Measurements from ENCODE around the gene ARHGAP4. TPM values are rescaled to one million over a fixed set of nuclear protein-coding genes. Genes with fewer than 3 reads are reported as not detected.

Gene ARHGAP4
- polyA plus RNA-seq, 3 donors: 51.5 to 508 (median 64.4) TPM

DNA sequence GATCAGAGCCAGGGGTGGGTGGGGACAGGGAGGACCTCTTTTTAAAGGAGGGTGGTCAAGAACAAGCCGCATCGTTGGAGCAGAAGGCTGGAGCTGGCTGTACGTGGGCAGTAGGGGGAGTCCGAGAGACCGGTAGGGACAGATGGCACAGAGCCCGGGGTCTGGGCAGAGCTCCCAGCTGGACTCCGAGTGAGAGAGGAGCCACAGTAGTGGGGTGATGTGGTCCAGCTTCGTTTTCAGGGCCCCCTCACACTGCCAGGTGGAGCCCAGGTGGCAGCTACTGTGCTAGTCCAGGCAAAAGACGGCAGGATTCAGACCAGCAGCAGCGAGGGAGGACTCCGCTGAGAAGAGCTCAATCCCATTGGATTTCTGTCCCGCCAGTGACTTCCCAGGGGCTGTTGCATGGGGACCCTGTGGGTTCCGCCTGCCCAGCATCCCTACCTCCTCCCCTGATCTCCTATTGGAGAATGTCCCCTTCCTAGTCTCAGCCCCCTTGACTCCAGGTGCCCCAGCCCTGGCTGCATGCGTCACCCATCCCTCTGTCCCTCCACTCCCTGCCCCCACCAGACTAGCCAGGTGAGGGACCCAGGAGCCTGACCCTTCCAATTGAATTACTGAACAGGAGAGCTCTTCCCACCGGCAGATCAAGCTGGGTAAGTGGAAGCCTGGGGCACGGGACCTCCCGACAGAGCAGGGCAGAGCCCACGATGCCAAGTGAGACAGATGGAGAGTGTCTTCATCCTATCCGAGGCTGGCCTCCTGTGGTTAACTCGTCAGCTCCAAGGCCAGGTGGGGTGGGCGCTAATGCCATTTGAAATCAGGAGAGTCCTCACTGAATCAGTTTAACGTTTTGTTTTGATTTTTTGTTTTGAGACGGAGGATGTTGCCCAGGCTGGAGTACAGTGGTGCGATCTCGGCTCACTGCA is 2.9 kb downstream of the ARHGAP4 start:
- no peak overlapping the region for H3K9ac ChIP-seq (ENCODE audit: insufficient read depth, low read length, poor library complexity, severe bottlenecking)
- H3K27ac ChIP-seq (ENCODE audit: low read depth in 1 of 2, low read length in 2 of 2): peak overlapping the region in 1 of 2 donors; percentile 41
- Mint-ChIP-seq H3K4me3 (peak overlapping the region; percentile 86 to 95), H3K27me3 (ENCODE audit: low read depth in 3 of 3) (peaks cover 0 to 43% (median 0%) of the 10 kb centered on the region in 3 donors), H3K36me3 (peaks cover 19 to 35% of the 10 kb centered on the region in 2 donors), H3K27ac (peak overlapping the region in 5 of 7 donors; percentile 34 to 72 (median 45)), H3K9me3 (peaks cover 0 to 14% (median 6%) of the 10 kb centered on the region in 7 donors), H3K4me1 (peaks cover 27% of the 10 kb centered on the region)
- H4K20me1 ChIP-seq (ENCODE audit: insufficient read depth, low read length): peaks cover 96% of the 10 kb centered on the region
- H2AFZ ChIP-seq (ENCODE audit: insufficient read depth, low read depth, low read length, poor library complexity, severe bottlenecking): no peak overlapping the region
- WGBS (ENCODE audit: insufficient coverage): 44% methylated on average over 12 of the region's 25 CpGs
- peak overlapping the region; percentile 97 for H3K4me2 ChIP-seq (replicated peaks; ENCODE audit: extremely low read depth, low read length, poor library complexity, severe bottlenecking)
- H3K4me1 ChIP-seq (ENCODE audit: control insufficient read depth in 1 of 2, insufficient read depth in 2 of 2, low read length in 2 of 2): peaks cover 40 to 67% of the 10 kb centered on the region in 2 donors
- peaks cover 30 to 32% of the 10 kb centered on the region in 2 donors for H3K36me3 ChIP-seq (replicated peaks in 1 of 2; ENCODE audit: control insufficient read depth in 1 of 2, insufficient read depth in 2 of 2, low read length in 2 of 2)
- no peaks in the 10 kb centered on the region for H3K9me3 ChIP-seq (replicated peaks in 1 of 2; ENCODE audit: control insufficient read depth in 1 of 2, insufficient read depth in 1 of 2, low read length in 2 of 2)
- peaks cover 70% of the 10 kb centered on the region for H3K79me2 ChIP-seq (ENCODE audit: insufficient read depth, low read length)
- H3K27me3 ChIP-seq (ENCODE audit: control insufficient read depth in 2 of 2, insufficient read depth in 2 of 2, low read length in 2 of 2): no peaks in the 10 kb centered on the region
- peak overlapping the region in 2 of 3 experiments; percentile 3 to 89 for H3K4me3 ChIP-seq (replicated peaks in 1 of 3; ENCODE audit: low read depth in 2 of 3, low read length in 3 of 3)
- TF ChIP-seq, protein P1, sequence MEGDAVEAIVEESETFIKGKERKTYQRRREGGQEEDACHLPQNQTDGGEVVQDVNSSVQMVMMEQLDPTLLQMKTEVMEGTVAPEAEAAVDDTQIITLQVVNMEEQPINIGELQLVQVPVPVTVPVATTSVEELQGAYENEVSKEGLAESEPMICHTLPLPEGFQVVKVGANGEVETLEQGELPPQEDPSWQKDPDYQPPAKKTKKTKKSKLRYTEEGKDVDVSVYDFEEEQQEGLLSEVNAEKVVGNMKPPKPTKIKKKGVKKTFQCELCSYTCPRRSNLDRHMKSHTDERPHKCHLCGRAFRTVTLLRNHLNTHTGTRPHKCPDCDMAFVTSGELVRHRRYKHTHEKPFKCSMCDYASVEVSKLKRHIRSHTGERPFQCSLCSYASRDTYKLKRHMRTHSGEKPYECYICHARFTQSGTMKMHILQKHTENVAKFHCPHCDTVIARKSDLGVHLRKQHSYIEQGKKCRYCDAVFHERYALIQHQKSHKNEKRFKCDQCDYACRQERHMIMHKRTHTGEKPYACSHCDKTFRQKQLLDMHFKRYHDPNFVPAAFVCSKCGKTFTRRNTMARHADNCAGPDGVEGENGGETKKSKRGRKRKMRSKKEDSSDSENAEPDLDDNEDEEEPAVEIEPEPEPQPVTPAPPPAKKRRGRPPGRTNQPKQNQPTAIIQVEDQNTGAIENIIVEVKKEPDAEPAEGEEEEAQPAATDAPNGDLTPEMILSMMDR (IDR thresholded peaks at IDR 0.05): peak; percentile 46
- intact Hi-C loops (cut with micrococcal nuclease): loop anchor here (10.0 kb wide), 2 partner anchors 128 to 158 kb away; partner anchors contain the start of genes IDH3G (in 1 of the 2), PLXNB3 (in 1 of the 2) and SSR4 (in 1 of the 2)
- DNase-seq: peak in 1 of 3 donors; percentile 11
